Stimulated activated CD8-positive, alpha-beta memory T cell treated with anti-CD3 and anti-CD28 coated beads, Interleukin-15, amount 100 ng/mL, for 4 hours (primary cell): ENCODE results near the gene SULT1C3.

Experiments
- DNase-seq, 2 donors: peaks; one replicate each; pipeline ENCODE4 v3.0.0-alpha.2; 2020; ENCODE audit warnings: low read depth in 2 of 2

SULT1C3 gene

GRCh38 chr2:108239786-108240185 lies at the start of gene SULT1C3:
TSS of gene SULT1C3 (plus strand) at chr2:108239968. CDS start at chr2:108247195, 7,227 bp downstream.
- DNase-seq: no peak

GRCh38 chr2:108193251-108193650 lies 46.5 kb upstream of the SULT1C3 start:
- DNase-seq: no peak

DNA sequence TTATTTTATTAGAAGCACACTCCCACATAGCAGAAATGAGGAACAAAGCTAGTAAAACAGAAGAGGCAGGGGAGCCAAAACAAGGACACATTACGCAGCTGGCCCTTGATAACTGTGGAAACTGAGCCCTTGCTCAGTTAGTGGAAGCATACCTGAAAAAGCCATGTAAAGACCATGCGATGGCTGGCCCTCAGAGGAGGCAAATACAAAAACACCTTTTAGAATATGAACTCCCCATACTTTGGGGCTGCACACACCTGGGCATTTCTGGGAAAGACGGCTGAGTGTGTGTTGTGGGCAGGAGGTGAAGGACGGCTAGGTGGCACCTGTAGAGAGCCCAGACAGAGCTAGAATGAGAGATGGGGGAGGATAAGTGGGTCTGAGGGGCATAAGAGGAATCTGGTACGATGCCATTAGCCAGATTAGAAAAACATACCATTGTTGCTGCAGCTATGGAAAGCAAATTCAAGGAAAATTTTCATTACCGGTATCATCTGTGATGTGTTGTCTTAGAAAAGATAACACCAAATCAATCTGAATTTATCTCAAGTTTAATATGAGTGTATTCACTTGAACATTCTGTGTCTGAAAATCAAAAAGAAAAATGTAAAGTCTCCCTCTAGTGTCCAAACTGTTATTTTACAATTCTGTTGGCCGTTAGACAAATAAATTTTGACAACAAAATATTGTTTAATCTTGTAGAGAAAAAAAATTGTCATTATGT lies 45.2 kb upstream of the SULT1C3 start:
- no peak for DNase-seq

- no peak for DNase-seq
Measured at GRCh38 chr2:108195133-108195439, 44.7 kb upstream of the SULT1C3 start.

GRCh38 chr2:108199726-108200125 lies 40.0 kb upstream of the SULT1C3 start:
- no peak for DNase-seq

DNA sequence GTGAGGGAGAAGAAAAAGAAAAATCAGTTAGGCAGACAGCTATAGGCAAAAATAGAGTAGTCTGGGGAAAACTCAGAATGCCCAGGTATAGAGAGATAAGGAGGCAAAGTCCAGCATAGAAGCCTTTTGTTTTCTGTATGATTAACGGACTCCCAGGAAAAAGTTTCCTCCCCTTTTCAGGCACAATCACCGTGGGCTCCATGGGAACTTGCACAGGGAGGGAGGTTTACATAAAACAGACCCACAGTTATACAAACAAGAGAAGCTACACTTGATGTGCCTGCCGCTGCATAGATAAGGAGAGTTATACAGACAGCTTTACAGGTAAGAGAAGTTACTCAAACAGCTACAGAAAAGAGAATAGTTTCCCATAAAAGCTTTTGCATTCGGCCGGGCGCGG lies 39.2 kb upstream of the SULT1C3 start:
- DNase-seq: no peak

DNA sequence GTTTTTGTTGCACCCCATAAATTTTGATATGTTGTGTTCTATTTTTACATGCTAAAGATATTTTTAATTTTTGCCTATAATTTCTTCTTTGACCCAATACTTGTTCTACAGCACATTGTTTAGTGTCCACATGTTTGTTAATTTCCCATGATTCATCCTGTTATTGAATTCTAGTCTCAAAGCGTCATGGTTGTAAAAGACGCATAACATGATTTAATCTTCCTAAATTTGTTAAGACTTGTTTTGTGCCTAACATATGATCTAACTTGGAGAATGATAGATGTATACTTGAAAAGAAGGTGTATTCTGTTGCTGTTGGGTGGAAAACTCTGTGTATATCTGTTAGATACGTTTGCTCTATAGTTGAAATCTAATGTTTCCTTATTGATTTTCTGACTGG lies 27.1 kb upstream of the SULT1C3 start:
- DNase-seq: no peak

DNA sequence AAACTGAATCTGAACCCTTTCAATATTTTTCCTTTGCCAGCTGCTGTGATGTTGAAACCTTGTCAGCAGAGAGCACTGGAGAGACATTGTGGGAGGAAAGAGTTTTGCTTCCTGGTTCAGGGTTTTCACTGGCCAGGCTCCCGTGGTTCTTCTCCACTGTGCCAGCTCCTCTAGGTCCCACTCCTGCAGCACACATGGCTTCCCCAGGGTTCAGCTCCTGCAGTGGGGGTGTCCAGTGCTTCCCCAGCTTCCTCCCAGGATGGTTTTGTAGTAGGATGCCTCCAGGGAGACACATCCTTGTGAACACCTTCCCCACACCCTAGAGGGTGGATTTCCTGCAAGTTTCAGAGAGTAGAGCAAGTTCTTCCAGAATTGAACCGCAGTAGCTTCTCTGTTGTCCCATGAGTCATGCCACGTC lies 24.0 kb upstream of the SULT1C3 start:
- DNase-seq: no peak

GRCh38 chr2:108217211-108217610 lies 22.6 kb upstream of the SULT1C3 start:
- no peak for DNase-seq

DNA sequence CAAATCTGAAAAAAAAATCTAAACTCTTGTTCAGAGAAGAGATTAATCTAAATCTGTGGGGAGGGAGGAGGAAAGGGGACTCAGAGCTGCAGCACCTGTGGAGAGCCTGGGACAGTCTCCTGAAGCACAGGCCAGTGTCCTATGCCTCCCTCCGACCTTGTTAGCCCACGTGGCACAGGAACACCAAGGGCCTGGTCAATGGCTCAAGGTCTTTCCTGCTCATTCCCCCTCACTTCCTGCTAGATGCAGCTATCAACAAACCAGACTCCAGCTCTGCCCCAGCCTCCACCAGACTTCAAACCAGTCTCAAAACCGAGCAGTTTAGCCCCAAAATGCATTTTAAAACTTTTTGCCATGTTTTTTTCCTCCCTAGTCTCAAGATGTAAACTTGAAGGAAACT lies 20.1 kb upstream of the SULT1C3 start:
- DNase-seq: no peak

- DNase-seq: no peak
Measured at GRCh38 chr2:108220191-108220590, 19.6 kb upstream of the SULT1C3 start.

DNA sequence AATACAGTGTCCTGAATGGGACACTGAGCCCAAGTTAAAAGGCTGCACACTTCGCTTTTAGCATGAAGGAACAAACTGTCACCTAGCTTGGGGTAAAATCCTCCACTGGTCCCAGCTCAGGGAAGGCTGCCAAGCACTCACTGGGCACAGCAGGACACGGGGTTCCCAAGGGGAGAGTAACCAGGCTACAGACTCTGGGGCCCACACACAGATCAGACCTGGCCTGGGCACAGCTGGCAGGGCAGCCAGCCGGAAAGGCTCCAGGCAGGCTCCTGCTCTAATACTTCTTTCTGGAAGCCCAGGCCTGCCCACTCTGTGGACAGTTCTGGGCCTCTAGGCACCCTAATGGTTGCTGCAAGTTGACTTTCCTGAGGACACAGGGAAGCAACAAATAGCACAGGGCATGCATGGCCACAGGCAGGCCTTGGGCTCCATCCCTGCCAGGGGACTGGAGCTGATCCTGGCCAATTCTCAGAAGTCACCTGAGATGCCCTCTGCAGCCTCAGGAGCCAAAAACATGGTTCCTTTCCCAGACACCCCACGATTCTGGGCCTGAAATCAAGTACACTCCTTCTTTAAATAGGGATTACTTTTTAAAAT lies 18.7 kb upstream of the SULT1C3 start:
- DNase-seq: no peak

DNA sequence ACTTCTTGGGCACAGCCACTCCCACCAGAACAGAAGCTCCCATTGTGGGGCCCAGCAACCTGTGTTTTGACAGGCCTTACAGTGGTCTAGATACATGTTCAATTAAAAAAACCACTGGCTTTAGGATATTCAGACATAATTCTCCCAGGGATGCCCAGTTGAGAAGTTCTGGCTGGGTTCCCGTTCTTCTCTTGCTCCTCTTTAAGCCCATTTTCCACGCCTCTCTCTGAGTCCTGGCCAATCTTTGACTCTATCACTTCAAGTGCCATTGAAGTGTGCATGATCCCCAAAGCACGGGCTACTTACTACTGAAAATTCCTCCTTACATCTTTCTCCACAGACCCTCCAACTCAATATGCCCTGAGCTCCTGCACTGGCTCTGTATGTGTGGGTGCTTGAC lies 17.5 kb upstream of the SULT1C3 start:
- DNase-seq: no peak

DNA sequence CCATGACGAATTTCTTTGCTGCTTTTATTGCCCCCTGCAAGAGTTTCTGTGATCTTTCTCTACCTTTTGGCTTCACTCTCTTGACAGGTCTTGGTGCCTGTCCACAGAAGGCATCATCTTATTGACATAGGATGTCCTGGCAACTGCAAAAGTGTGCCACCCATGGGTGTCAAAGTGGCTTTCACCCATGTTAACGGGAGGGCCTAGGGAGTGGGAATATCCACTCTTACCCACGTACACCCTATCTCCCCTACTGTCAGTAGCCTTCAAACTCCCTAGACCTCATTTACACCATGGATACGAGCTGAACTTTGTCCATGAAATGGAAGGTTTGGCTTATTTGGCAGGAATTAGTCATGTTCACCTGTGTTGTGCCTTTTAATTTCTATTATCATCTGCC lies 16.2 kb upstream of the SULT1C3 start:
- DNase-seq: no peak

DNA sequence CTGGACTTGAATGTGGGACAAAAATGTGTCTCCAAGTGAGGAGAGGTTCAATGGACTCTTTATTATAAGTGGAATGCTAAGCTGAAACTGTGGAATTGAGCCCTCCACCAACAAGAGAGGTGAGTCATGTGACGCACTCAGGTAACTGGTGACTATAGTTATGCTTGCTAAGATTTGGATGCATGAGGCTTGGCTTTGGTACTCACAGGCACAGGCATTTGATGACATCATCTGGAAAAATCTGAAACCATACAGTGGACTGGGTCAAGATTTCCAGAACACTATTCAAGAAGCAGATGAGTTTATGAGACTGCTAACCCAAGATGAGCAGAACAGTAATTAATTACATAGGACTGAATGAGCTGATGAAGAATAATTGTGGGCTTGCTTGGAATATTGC lies 15.7 kb upstream of the SULT1C3 start:
- no peak for DNase-seq

GRCh38 chr2:108226564-108226963 lies 13.2 kb upstream of the SULT1C3 start:
- DNase-seq: no peak

DNA sequence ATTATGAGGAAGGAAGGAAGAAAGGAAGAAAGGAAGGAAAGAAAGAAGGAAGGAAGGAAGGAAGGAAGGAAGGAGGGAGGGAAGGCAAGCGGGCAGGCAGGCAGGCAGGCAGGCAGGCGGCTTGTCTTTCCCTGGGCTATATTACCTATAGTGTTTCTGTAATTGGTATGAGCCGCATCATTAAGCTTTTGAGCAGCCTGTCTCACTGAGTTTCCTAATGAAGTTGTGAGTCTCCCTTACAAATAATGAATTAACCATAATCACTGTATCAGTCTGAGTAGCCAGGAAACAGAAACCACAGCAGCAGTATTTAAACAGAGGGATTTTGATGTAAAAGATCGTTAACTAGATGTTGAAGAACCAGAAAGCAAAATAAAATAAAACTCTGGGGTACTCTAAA lies 11.8 kb upstream of the SULT1C3 start:
- no peak for DNase-seq

GRCh38 chr2:108228537-108228936 lies 11.2 kb upstream of the SULT1C3 start:
- no peak for DNase-seq

DNA sequence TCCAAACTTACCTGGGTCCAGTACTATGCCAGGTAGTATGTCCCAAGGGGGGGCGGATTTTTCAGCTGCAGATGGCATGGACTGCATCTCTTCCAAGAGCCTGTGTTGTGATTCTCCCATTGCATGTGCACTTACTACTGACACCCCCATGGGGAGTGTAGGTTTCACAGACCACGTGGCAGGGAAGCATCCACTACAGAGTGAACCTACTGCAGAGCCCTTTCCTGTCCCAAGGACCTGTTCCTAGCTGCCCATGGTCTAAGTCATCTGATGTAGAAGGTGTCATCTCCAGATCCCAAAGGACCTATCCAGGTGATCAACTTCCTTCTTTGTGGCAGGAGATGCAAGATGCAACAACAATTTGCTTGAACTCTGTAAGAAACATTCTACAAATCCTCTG lies 9.9 kb upstream of the SULT1C3 start:
- DNase-seq: no peak

DNA sequence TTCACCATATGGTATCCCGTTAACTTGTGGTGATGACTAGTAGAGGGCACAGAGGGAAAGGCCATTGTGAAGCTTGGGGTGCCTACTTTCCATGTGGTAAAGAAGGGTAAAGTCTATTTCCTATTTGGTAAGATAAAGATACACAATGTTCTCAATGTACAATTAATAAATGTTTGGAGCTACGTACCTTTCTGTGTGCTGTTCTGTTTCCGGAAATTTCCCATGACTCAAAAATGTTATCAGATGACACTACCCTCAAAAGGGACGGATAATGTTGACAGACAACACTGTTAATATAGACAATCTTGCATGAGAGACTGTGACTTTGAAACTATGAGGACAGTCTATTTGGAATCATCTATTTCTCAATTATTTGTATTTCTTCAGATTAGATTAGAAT lies 4.2 kb upstream of the SULT1C3 start:
- no peak for DNase-seq

DNA sequence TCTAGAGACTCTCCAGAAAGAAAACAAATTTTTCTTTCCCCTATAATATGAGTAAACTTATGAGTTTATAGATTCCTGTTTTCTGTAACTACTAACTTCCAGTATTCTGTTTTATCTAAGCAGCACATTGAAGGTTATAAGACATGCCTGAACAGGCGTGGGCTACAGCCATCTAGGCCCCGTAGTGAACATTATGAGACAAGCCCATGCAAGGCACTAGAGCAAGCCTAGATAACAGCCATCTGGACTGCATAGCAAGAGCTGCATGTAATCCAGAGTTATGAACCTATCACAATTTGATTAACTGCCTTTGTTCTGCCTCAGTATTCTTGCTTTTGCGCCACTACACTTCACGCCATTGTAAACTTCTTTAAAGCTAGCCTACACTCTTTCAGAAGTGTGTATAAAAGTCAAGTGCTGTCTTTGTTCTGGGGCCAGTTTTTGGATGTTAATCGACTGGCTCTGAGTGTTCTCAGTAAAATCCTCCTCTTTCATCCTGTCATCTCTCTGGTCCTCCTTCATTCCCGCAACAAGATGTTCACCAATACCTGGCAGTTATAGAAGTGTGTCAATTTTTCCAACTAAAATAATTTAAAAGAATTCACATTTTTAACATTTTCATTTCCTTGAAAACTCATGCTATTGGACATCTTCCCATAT lies 3.0 kb upstream of the SULT1C3 start:
- no peak for DNase-seq

DNA sequence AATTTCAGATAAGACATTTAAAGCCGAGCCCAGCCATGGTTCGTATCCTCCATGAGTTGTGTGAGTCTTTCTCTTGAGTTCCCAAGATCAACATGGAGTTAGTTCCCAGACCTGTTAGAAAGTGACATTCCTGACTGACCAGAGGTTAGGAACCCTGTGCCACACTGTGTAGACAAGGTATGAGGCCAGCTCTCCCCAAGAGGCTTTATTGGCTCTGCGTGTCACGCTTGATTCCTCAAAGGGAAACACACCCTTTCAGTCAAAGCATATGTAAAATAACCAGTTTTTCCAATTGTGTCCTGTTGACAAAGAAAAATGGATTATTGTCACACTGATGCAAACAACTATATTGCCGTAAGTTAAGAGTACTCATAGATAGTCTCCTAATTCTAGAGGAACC lies 1.2 kb downstream of the SULT1C3 start:
- no peak for DNase-seq

- no peak for DNase-seq
Measured at GRCh38 chr2:108243566-108243965, 3.8 kb downstream of the SULT1C3 start.
